ENCODE measurements around the gene SOCS7.

SOCS7 gene, protein sequence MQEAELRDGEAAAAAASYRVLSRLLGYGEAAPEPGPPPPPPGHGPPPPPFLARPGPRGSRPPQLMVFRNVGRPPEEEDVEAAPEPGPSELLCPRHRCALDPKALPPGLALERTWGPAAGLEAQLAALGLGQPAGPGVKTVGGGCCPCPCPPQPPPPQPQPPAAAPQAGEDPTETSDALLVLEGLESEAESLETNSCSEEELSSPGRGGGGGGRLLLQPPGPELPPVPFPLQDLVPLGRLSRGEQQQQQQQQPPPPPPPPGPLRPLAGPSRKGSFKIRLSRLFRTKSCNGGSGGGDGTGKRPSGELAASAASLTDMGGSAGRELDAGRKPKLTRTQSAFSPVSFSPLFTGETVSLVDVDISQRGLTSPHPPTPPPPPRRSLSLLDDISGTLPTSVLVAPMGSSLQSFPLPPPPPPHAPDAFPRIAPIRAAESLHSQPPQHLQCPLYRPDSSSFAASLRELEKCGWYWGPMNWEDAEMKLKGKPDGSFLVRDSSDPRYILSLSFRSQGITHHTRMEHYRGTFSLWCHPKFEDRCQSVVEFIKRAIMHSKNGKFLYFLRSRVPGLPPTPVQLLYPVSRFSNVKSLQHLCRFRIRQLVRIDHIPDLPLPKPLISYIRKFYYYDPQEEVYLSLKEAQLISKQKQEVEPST

DNA sequence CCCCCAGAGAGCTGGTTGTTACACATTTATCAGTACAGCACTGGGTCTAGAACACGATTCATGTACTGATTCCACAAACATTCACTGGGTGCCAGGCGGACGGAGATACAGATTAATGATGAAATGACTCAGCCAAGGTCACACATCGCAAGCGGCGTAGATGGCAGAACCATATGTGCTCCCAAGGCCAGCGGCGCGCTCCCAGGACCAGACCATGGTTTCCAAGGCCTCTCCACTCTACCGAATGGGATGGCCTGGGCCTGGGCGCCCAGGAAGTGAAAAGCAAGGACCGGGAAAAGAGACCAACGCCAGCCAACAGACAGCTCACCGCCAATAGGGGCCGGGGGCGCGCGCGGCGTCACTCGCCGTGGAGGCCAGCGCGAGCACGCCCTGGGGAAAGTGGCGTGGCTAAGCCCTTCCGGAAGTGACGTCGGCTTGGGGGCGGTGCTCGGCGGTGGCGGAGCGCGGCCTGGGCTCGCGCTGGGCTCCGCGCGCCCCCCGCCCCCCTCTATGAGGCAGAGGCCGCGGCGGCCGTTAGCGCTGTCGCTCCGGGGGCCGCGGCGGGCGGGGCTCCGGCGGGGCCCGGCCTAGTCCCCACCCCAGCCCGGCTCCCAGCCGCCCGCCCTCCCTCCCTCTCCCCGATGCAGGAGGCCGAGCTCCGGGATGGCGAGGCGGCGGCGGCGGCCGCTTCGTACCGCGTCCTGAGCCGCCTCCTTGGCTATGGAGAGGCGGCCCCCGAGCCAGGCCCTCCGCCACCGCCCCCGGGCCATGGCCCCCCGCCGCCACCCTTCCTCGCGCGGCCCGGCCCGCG is at the start of gene SOCS7:
Gene SOCS7, plus strand, starts transcription at position 433 of the 811 bp plus-strand sequence. Its CDS starts 209 bp downstream, at position 642.
- peak; percentile 94 for DNase-seq

DNA sequence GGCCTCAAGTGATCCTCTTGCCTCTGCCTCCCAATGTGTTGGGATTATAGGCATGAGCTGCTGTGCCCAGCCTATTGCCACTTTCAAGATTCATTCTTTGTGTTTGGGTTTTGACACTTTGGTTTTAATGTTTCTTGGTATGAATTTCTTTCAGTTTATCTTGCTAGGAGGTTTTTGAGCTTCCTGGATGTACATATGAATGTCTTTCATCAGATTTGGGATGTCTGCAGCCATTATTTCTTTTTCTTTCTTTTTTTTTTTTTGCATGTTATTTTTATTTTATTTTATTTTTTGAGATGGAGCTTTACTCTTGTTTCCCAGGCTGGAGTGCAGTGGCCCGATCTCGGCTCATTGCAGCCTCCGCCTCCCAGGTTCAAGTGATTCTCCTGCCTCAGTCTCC is 36.1 kb upstream of the SOCS7 start:
- no peak for DNase-seq

DNA sequence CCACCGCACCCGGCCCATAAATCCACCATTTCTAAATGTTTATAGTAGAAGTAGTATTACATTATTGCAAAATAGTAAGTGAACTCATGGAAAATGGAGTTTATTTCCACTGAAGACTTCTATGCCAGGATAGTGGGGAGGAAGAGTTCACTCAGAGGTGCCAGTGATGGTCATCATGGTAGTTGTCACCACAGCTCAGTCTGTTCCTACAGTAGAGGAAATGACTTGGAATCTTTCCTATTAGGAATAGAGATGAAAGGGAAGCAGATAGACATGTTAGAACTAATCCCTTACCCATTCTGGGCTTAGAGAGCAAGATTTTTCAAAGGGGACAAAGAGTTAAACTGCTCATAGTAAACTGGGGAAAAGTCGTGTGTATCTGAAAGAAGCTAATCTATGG is 34.6 kb upstream of the SOCS7 start:
- DNase-seq: no peak

DNA sequence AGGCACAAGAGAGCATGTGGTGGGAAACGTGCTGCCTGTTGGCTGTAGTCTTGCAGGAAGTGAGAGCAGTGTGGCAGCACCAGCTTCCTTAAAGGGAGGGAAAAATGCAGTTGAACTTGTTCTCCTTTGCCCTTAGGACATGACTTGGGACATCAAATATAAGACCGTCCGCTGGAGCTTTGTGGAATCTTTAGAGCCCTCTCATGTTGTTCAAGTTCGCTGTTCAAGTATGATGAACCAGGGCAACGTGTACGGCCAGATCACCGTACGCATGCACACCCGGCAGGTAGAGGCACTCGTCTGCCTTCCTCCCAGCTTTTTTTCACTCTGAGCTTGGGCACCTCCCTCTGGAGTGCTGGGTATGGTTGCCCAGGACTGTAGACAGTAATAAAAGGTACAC is 31.2 kb upstream of the SOCS7 start:
- DNase-seq: no peak

DNA sequence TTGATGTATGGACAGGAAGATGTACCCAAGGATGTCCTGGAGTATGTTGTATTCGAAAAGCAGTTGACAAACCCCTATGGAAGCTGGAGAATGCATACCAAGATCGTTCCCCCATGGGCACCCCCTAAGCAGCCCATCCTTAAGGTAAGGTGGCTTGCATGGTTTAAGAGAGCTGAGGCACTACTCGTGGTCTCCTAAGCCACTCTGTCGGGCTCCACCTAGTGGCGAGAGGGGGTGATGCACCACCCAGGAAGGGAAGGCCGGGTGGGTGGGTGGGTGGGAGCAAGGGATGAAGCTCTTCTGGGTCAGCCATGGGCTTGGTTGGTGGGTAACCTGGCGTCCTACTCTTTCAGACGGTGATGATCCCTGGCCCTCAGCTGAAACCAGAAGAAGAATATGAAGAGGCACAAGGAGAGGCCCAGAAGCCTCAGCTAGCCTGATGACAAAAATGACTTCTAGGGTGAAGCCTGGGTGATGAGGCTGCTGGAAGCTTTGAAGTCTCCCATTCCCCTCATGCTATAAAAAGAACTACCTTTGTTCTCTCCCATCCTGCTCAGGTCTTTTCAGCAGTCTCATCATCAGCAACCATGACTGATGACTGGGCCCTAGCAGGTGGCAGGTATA is 29.4 kb upstream of the SOCS7 start:
- DNase-seq: peak; percentile 77

DNA sequence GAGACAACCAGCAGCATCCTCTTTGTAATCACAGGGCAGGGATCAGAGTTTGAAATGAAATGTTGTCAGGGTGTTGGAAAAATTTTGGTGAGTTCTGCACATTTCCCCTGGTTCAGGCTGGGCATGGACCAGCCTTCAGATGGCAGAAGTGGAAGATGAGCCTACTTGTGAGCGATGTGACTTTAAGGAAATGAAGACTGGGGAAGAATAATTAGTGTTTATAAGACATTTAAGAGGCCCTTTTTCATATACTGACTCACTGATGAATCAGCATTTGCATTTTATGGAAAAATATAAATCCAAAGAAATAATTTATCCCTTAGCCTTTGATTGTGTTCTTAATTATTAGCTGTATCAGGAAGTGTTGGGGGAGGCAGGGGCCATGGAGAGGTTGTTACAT is 28.7 kb upstream of the SOCS7 start:
- DNase-seq: no peak

DNA sequence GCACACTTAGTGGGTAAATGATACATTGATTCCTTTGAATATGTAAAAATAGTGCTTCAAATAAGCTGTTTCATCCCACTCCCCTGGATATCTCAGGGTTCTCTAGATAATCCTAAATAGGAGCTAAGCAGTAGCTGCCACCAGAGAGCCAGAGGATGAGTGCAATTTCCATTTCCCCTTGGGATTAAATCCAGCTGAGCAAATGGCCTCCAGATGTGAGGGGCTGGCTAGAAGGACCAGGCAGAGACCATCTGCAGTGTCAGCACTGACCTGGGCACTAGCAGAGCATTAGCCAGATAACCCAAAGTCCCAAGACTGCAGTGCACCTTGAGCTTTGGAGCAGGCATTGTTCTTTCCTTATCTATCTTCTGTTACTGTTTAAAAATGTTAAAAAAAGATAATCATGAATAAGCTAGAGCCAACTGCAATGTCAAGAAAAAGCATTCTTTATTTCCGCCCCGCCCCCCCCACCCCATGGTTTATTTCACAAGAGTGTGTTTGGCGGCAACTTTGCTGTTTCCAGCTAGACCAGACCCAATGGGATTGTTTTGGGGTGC is 27.4 kb upstream of the SOCS7 start:
- DNase-seq: peak; percentile 32

DNA sequence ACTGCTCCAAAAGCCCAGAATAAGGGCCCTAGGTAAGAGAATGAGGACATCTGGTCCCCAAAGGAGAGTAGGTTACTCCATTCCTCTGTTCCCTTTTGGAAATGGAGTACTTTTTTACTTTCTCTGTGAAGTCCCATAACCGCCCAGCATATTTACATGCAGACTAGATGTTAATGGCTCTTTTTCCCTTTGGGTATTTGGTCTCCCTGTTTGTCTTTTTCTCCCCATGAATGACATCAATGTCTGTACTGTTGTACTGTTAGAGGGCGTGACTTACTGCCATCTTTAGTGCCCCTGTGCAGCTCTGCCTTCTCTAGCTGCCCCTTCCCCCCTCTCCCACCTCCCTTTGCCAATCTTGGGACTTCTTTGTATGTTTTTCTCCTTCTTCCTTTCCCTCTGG is 26.9 kb upstream of the SOCS7 start:
- DNase-seq: no peak

DNA sequence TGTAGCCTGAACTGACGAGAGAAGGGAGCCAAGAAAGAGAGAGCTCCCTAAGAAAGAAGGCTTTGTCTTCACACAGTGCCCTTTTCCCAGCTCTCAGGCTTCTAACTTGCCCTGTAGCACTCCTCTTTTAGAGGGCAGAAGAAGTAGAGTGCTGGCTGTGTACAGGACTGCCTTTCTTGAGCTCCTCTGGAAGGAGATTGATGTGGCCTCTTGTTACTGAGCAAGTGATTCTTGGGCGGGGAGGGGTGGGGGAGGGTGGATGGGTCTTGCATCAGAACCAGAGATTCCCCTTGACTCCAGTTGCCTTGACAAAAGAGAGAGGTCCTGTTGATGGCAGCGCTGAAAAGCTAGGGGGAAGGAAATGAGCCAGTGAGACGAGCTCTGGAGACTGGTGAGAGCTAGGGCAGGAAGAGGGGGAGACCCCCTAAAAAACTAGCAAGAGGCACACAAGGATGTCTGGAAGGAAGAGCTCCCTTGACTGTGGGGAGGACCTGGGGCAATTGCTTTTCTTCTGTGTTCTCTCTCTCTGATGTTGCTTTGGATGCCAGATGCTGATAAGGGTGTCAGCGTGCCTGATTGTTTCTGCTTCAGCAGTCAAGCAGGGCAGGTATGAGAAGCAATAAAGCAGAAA is 26.3 kb upstream of the SOCS7 start:
- no peak for DNase-seq

DNA sequence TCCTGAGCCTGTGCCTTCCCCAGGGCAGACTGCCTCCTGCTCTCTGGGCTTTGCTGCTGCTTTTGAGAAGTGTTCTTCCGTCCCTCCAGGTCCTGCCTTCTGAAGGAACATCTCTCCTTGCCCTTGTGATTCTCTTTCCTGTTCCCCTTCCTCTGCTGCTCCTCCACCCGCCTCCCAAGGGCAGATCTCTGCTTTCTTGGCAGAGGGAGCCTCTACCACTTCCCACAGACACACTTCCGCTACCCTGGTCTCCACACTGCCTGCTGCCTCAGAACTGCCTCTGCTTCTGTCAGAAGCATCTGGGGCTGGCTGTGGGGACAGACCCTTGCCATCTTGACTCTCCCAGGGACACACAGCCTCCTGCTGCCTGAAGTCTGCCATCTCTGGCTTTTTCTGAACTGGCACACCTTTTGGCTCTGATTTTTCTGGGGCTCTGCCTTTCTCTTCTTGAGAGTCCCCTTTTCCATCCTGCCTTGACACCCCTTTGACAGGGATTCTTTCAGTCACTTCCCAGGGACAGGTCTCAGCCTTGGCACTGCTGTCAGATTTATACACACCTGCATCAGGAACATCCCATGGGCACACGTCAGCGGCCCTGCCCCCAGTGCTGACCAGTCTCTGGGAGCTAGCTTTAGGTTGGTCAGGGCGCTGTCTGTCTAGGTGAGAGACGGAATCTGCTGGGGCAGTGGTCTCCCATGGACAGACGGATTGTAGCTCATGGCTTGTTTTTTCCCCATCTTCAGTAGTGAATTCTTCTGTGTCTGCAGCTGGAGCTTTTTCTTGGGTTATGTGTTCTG is 24.4 kb upstream of the SOCS7 start:
- peak; percentile 41 for DNase-seq

DNA sequence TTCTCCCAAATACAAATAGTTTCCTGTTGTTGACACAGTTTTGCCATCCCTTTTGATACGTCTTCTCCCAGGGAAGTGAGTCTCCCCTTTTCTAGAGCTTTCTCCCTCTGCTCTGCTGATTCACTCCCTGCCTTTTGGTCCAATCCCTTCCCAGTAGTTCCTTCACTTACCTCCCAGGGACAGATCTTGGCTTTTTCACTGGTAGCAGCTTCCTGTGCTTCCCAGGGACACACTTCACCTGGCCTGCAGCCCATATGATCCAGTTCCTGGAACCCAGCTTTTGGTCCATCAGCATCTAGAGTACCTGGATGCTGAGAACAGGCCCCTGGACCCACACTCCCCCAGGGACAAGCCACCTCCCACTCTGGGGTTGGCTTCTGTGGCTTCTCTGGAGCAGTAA is 23.7 kb upstream of the SOCS7 start:
- no peak for DNase-seq

DNA sequence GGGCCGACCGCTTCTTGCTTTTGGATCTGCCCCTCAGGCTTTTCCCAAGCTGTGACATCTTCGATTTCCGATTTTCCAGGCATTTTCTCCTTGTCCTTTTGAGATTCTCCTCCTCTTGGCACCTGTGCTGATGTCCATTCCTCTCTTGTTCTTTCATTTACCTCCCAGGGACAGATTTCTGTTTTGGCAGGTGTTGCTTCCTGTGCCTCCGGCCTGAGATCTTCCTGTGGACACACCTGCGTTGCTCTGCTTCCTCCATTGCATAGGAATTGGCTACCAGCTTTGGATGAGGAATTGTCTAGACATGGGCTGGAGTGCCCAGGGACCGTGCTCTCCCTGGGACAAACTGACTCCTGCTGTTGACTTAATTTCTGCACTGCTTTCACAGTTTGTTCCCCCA is 23.0 kb upstream of the SOCS7 start:
- no peak for DNase-seq

DNA sequence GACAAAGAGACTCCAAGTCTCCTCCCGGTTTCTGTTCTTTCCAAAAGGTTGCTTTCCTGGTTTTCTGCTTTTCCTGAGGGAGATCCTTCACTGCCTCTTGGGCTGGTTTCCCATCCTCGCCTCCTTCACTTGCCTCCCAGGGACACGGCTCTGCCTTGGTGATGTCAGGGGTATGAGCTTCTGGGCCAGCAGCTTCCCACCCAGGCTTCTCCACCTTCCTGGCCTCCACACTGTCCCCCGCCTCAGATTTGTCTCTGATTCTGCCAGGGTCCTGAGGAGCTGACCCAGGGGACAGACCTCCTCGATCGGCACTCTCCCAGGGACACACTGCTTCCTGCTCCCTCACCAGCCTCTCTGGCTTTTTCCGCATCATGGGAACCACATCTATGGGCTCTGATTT is 22.4 kb upstream of the SOCS7 start:
- no peak for DNase-seq

DNA sequence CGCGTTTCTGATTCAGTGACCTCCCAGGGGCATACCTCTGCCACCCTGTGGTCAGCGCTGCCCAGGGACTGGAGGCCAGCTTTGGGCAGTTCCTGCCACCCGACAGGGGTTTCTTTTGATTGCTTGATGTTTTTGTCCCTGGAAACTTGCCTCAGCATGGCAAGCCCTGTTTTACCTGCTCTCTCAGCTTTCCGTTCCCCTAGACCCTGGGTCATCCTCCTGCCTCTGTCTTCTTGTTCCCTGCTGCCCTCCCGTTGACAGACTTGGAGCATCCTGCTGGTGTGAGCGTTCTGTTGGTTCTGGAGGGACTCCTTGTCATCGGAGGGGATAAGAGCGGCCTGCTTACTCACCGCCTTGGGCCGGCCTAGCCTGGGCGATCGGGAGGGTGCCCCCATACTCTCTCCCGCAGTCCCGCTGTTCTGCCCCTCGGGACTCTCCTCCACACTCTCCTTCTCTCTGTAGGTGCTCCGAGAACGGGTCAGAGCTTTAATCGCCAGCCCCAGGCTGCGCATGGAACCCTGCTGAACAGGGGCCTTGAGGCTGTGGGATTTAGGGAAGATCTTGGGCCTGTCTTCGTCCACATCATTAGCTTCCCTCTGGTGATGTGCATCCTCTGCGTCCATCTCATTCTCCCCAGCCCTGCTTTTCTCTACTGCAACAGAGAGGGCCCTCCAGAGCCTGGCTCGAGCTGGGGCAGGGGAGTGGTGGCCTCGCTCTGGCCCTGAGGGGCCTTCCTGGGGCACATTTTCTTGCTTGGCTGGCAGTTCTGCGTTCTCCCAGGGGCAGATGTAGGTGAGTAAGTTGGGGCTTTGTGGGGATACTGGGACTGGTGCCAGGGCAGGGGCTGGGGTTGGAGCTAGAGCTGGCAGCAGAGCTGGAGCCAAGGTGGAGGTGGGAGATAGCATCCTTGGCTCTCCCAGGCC is 21.6 kb upstream of the SOCS7 start:
- DNase-seq: no peak

DNA sequence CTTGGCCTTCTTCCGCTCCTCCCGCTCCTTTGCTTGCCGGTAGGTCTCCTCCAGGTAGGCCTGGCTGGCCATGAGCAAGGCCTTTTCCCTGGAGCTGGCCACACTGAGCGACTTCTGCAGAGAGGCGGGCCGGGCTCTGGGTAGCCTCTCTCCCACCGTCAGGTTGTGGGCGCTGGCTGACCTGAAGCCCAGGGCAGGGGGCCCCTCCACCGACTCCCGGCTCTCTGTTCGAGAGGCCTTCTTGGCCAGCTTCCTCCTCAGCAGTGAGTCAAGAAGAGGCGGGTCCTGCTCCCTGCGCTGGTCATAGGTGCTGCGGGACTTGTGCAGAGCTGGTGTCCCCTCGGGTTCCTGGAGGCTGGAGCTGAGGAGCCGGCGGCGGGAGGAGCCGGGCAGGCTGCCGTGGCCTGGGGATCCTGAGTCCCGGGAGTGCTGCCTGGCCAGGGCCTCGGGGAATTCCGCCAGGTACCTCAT is 20.7 kb upstream of the SOCS7 start:
- DNase-seq: no peak

DNA sequence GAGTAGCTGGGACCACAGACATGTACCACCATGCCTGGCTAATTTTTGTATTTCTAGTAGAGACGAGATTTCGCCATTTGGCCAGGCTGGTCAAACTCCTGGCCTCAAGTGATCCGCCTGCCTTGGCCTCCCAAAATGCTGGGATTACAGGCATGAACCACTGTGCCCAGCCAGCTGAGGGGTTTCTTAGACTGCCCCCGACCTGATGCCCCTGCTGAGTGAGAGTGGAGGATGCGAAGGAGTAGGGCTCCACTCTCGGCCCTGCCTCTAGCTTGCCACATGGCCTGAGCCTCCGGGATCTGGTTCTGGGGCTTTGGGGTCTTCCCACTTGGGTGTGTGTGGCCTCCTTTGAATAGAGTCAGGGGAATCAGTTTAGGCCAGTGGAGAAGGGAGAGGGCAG is 18.9 kb upstream of the SOCS7 start:
- DNase-seq: no peak

DNA sequence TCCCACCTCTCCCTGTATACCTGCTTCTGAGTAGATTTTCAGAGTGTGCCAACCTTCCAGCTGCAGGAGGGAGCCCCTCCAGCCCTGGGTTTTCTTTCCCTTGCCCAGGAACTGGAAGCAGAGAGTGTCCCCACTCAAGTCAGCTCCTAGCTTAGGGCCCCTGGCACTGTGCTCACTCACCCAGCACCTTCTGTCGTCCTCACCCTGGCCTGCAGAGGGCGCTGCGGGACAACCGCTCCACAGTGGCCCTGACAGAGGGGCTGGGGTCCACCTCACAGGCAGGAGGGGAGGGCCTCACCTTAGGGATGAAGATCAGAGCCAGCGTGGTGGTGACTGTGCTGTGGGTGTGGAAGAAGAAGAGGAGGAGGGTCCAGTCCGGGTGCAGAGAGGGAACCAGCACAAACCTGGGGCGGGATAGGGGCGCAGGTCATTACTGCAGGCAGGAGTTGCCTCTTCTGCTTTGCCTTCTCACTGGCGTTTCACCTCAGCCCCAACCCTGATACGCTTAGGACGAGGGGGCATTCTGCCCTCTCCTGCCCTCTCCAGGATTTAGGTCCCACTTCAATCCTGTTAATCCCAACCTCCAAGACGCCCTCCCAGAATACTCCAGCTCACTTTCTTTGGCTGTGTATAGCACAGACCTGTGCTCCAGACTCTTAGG is 17.9 kb upstream of the SOCS7 start:
- peak; percentile 69 for DNase-seq

DNA sequence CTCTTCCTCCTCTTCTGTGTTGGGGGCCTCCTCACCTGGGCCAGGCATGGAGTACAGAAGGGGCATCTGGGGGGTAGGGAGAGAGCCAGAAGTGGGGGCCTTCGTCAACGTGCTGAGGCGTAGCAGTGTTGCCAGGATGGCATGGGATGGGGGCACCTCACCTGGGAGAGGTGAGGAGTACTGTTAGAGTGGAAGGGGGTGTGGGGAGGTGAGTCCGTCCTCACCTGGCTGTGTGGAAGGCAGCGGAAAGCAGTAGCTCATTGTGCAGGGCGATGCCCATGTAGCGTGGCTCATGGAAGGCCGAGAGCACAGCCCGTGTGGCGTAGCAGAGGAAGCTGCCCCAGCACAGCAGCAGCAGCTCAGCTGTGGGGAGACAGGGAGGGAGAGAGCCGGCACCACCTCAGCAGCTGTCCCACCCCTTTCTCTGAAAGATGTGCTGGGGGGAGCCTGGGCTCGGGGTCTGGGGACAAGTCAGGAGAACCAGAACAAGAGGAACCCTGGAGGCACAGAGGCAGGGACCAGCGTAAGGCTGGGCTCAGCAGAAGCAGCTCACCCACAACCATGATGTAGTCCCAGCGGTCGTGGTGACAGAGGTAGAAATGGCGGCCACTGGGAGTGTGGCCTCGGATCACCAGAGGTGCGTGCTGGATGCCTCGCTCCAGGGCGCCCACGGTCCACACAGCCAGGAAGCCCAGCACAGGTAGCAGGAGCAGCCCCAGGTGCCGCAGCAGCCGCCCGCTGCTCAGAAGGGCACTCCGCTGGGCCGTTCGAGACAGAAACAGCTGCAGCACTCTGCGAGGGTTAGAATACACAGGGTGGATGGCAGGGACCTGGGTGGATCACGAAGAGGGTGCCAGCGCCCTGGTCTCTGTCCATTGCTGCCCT is 16.9 kb upstream of the SOCS7 start:
- no peak for DNase-seq

DNA sequence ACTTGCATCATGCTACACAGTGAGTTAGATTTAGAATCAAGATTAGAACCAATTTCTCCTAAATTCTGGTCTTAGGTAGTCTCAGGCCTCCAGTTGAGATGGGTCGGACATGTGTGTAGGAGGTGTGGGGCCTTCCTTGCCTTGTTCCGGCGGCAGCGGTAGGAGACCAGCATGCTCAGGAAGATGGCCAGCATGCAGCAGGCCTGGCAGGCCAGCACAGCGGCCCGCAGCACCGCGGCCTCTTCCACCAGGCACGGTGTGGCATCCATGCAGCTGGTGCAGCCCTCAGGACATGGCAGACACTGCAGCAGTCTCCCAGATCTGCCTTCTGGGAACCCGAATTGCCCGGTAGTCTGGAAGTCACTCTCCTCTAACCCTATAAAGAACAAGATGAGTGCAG is 14.8 kb upstream of the SOCS7 start:
- no peak for DNase-seq
